Naive thymus-derived CD4-positive, alpha-beta T cell (primary cell): ENCODE measurements around the gene PYY. TPM values are rescaled to one million over a fixed set of nuclear protein-coding genes. Genes with fewer than 3 reads are reported as not detected.
A peak's percentile ranks its signal among the peaks of the same experiment; 100 is the strongest.

ENCODE experiments used
- ATAC-seq: fragments of 150-1000 bp; cut with Tn5 transposase; 2 replicates; pipeline ENCODE4 v1.10.0; 2021; ENCODE audit warnings: mild to moderate bottlenecking, moderate library complexity
- CTCF ChIA-PET: fragments of 350-600 bp; sonication (Branson Sonifier 250); formaldehyde crosslinking; loops from one replicate; lab custom pipeline; 2021; ENCODE audit warnings: antibody characterized with exemption; lab: Charles Lee
- POLR2A ChIA-PET: fragments of 350-600 bp; sonication (Branson Sonifier 250); formaldehyde crosslinking; loops from one replicate; lab custom pipeline; 2021; ENCODE audit warnings: antibody characterized with exemption, inconsistent platforms; lab: Charles Lee
- DNase-seq, 9 donors: peaks; one replicate each; pipeline versions ENCODE4 v3.0.0 to v3.0.0-alpha.2; 2020 to 2022; ENCODE audit warnings: mixed read lengths in 1 of 9
- H3K27ac ChIP-seq: one replicate; pipeline ENCODE4 v1.7.0; 2013; ENCODE audit warnings: mild to moderate bottlenecking, low read depth, low read length, moderate library complexity
- H3K27me3 ChIP-seq, 2 donors: one replicate each; pipeline ENCODE4 v1.7.0; 2013; ENCODE audit warnings: low read length in 2 of 2, mild to moderate bottlenecking in 2 of 2, moderate library complexity in 2 of 2; ENCODE audit not compliant: control insufficient read depth in 2 of 2, insufficient read depth in 2 of 2
- H3K36me3 ChIP-seq, 3 experiments: 1 replicate in 2 of 3; 2 replicates in 1 of 3; pipeline ENCODE4 v1.7.0; 2013; ENCODE audit warnings: low read length in 3 of 3, mild to moderate bottlenecking in 3 of 3, moderate library complexity in 1 of 3; ENCODE audit not compliant: insufficient read depth in 3 of 3, control insufficient read depth in 2 of 3
- H3K4me1 ChIP-seq, 2 donors: one replicate each; pipeline ENCODE4 v1.7.0; 2013; ENCODE audit warnings: low read length in 2 of 2, mild to moderate bottlenecking in 2 of 2, moderate library complexity in 1 of 2; ENCODE audit not compliant: control insufficient read depth in 2 of 2, insufficient read depth in 2 of 2
- H3K4me3 ChIP-seq: 2 replicates; pipeline ENCODE4 v1.7.0; 2013; ENCODE audit warnings: mild to moderate bottlenecking, low read length
- H3K9me3 ChIP-seq, 3 experiments: 1 replicate in 2 of 3; 2 replicates in 1 of 3; pipeline ENCODE4 v1.7.0; 2013; ENCODE audit warnings: low read length in 3 of 3; ENCODE audit not compliant: control insufficient read depth in 2 of 3
- H3K27ac Mint-ChIP-seq, 9 donors: one replicate each; pipeline ENCODE4 v1.8.0; 2020 to 2022; ENCODE audit warnings: mixed read lengths in 9 of 9, mild to moderate bottlenecking in 8 of 9, moderate library complexity in 5 of 9, inconsistent platforms in 2 of 9
- H3K27me3 Mint-ChIP-seq, 5 donors: one replicate each; pipeline ENCODE4 v1.8.0; 2021 to 2022; ENCODE audit warnings: mixed read lengths in 5 of 5, mild to moderate bottlenecking in 1 of 5
- H3K36me3 Mint-ChIP-seq, 5 donors: one replicate each; pipeline ENCODE4 v1.8.0; 2020 to 2022; ENCODE audit warnings: mixed read lengths in 5 of 5, mild to moderate bottlenecking in 3 of 5, inconsistent platforms in 1 of 5
- H3K4me1 Mint-ChIP-seq, 7 donors: one replicate each; pipeline ENCODE4 v1.8.0; 2020 to 2022; ENCODE audit warnings: mixed read lengths in 7 of 7, mild to moderate bottlenecking in 3 of 7, inconsistent platforms in 1 of 7
- H3K4me3 Mint-ChIP-seq, 10 donors: one replicate each; pipeline ENCODE4 v1.8.0; 2020 to 2022; ENCODE audit warnings: mild to moderate bottlenecking in 10 of 10, mixed read lengths in 10 of 10, moderate library complexity in 6 of 10, inconsistent platforms in 2 of 10
- H3K9me3 Mint-ChIP-seq, 11 donors: one replicate each; pipeline ENCODE4 v1.8.0; 2020 to 2022; ENCODE audit warnings: mixed read lengths in 11 of 11, mild to moderate bottlenecking in 4 of 11, inconsistent platforms in 1 of 11, moderate library complexity in 1 of 11
- intact Hi-C, 2 donors: fragments of 100-400 bp; cut with micrococcal nuclease; formaldehyde crosslinking; loops; one replicate each; pipeline ENCODE4 v1.15.1; 2023
- polyA plus RNA-seq, 2 donors: library from polyadenylated mRNA; unstranded; fragments of 300-500 nt; fragmentation: Illumina TruSeq; gene quantifications; one replicate each; pipeline ENCODE4 v1.2.3, GENCODE V29; 2021
- total RNA-seq, 6 experiments: library from RNA in 5 of 6; stranded (reverse) in 5 of 6; gene quantifications; 1 replicate in 5 of 6; 2 replicates in 1 of 6; pipeline ENCODE4 v1.2.3 and lab custom pipeline; 2021 to 2026

PYY gene
- total and polyA plus RNA-seq, 7 experiments from 2014 or later = not detected

- peak overlapping the region; percentile 6 to 84 (median 68) for H3K27ac Mint-ChIP-seq
- H3K27me3 Mint-ChIP-seq = peaks cover 0 to 11% (median 0%) of the 10 kb centered on the region in 5 donors
- no peaks in the 10 kb centered on the region for H3K36me3 Mint-ChIP-seq
- Histone ChIP-seq H3K4me1 (peaks cover 0 to 9% of the 10 kb centered on the region in 2 donors), H3K27me3 (no peaks in the 10 kb centered on the region), H3K27ac (peak overlapping the region; percentile 65), H3K36me3 (no peaks in the 10 kb centered on the region), H3K9me3 (no peaks in the 10 kb centered on the region), H3K4me3 (peak overlapping the region; percentile 65)
- intact Hi-C loops = loop anchor here in 1 of 2 donors (1.0 to 10.0 kb wide), 6 partner anchors 10 to 127 kb away; partner anchors contain the start of gene MPP2
- POLR2A ChIA-PET = interaction anchor here (0.6 to 1.3 kb wide), 4 partner anchors 8 to 29 kb away, joined by 3 to 5 read pairs (median 4); partner anchors contain the start of gene MPP2
- H3K4me3 Mint-ChIP-seq = peak overlapping the region; percentile 72 to 89 (median 83)
- peak; percentile 85 for ATAC-seq
- H3K4me1 Mint-ChIP-seq = peaks cover 10 to 28% (median 17%) of the 10 kb centered on the region in 7 donors
- peak; percentile 34 to 56 (median 46) for DNase-seq
- H3K9me3 Mint-ChIP-seq = peaks cover 0 to 1% (median 0%) of the 10 kb centered on the region in 11 donors
- CTCF ChIA-PET = interaction anchor here (0.6 to 1.9 kb wide), 7 partner anchors 9 to 508 kb away, joined by 3 to 8 read pairs (median 3); partner anchors contain the start of genes MPP2 and PPY
These were observed 36.3 kb downstream of the PYY start for GRCh38 chr17:43917348-43918025.

GRCh38 chr17:43917016-43917347 lies 36.8 kb downstream of the PYY start:
- Histone ChIP-seq H3K27me3 (no peaks in the 10 kb centered on the region), H3K27ac (peak overlapping the region; percentile 65), H3K4me3 (peak overlapping the region; percentile 65), H3K36me3 (no peaks in the 10 kb centered on the region), H3K4me1 (peaks cover 0 to 9% of the 10 kb centered on the region in 2 donors), H3K9me3 (no peaks in the 10 kb centered on the region)
- ATAC-seq (no peak), DNase-seq (no peak)
- H3K36me3 Mint-ChIP-seq = no peaks in the 10 kb centered on the region
- peak overlapping the region; percentile 72 to 89 (median 83) for H3K4me3 Mint-ChIP-seq
- H3K9me3 Mint-ChIP-seq = peaks cover 0 to 1% (median 0%) of the 10 kb centered on the region in 11 donors
- peak overlapping the region; percentile 6 to 84 (median 66) for H3K27ac Mint-ChIP-seq
- ChIA-PET POLR2A (interaction anchor here (0.9 to 1.3 kb wide), 2 partner anchors 10 to 30 kb away, joined by 3 to 5 read pairs; partner anchors contain the start of gene MPP2), CTCF (interaction anchor here (0.6 to 1.9 kb wide), 6 partner anchors 9 to 424 kb away, joined by 3 to 8 read pairs (median 4); partner anchors contain the start of genes MPP2 and PPY)
- H3K4me1 Mint-ChIP-seq = peaks cover 10 to 28% (median 17%) of the 10 kb centered on the region in 7 donors
- peaks cover 0 to 11% (median 0%) of the 10 kb centered on the region in 5 donors for H3K27me3 Mint-ChIP-seq
- intact Hi-C loops = loop anchor here in 1 of 2 donors (1.0 to 10.0 kb wide), 6 partner anchors 10 to 128 kb away; partner anchors contain the start of gene MPP2

- no peak overlapping the region for H3K4me3 ChIP-seq
- Mint-ChIP-seq H3K27me3 (peaks cover 0 to 11% (median 0%) of the 10 kb centered on the region in 5 donors), H3K4me1 (peaks cover 10 to 28% (median 17%) of the 10 kb centered on the region in 7 donors), H3K4me3 (peak overlapping the region in 9 of 10 donors; percentile 72 to 89 (median 83)), H3K36me3 (no peaks in the 10 kb centered on the region), H3K27ac (peak overlapping the region in 7 of 9 donors; percentile 3 to 77 (median 46)), H3K9me3 (peaks cover 0 to 1% (median 0%) of the 10 kb centered on the region in 11 donors)
- intact Hi-C loops = loop anchor here in 1 of 2 donors (10.0 kb wide), 1 partner anchor 128 kb away; no protein-coding TSS in a partner anchor
- ATAC-seq = no peak
- no peak for DNase-seq
- ChIA-PET POLR2A (interaction anchor here (1.2 to 1.3 kb wide), 2 partner anchors 10 to 12 kb away, joined by 4 to 5 read pairs; partner anchors contain the start of gene MPP2), CTCF (interaction anchor here (2.7 kb wide), 1 partner anchor 28 kb away, joined by 12 read pairs; no protein-coding TSS in a partner anchor)
- H3K27me3 ChIP-seq = no peaks in the 10 kb centered on the region
- no peaks in the 10 kb centered on the region for H3K9me3 ChIP-seq
- H3K4me1 ChIP-seq = peaks cover 0 to 9% of the 10 kb centered on the region in 2 donors
- no peaks in the 10 kb centered on the region for H3K36me3 ChIP-seq
- H3K27ac ChIP-seq = no peak overlapping the region
These were observed 37.4 kb downstream of the PYY start for GRCh38 chr17:43916385-43916784.

GRCh38 chr17:43915559-43915958 lies 38.2 kb downstream of the PYY start:
- no peak for DNase-seq
- H3K27ac ChIP-seq = no peak overlapping the region
- Mint-ChIP-seq H3K4me3 (peak overlapping the region in 1 of 10 donors; percentile 30), H3K27me3 (peaks cover 0 to 11% (median 0%) of the 10 kb centered on the region in 5 donors), H3K36me3 (no peaks in the 10 kb centered on the region), H3K4me1 (peaks cover 10 to 28% (median 16%) of the 10 kb centered on the region in 7 donors), H3K27ac (no peak overlapping the region), H3K9me3 (peaks cover 0 to 1% (median 0%) of the 10 kb centered on the region in 11 donors)
- H3K36me3 ChIP-seq = no peaks in the 10 kb centered on the region
- intact Hi-C loops = loop anchor here in 1 of 2 donors (10.0 kb wide), 1 partner anchor 129 kb away; no protein-coding TSS in a partner anchor
- peaks cover 0 to 9% of the 10 kb centered on the region in 2 donors for H3K4me1 ChIP-seq
- no peak for ATAC-seq
- no peak overlapping the region for H3K4me3 ChIP-seq
- no peaks in the 10 kb centered on the region for H3K27me3 ChIP-seq
- H3K9me3 ChIP-seq = no peaks in the 10 kb centered on the region
- ChIA-PET POLR2A (interaction anchor here (1.2 kb wide), 1 partner anchor 13 kb away, joined by 4 read pairs; no protein-coding TSS in a partner anchor), CTCF (interaction anchor here (2.7 kb wide), 1 partner anchor 28 kb away, joined by 12 read pairs; no protein-coding TSS in a partner anchor)

- ChIA-PET CTCF (interaction anchor here (0.5 to 2.7 kb wide), 8 partner anchors 11 to 430 kb away, joined by 3 to 12 read pairs (median 3); no protein-coding TSS in a partner anchor), POLR2A (interaction anchor here (1.0 kb wide), 1 partner anchor 11 kb away, joined by 3 read pairs; no protein-coding TSS in a partner anchor)
- ATAC-seq (no peak), DNase-seq (no peak)
- Mint-ChIP-seq H3K4me1 (peaks cover 10 to 28% (median 15%) of the 10 kb centered on the region in 7 donors), H3K36me3 (no peaks in the 10 kb centered on the region), H3K9me3 (peaks cover 0 to 1% (median 0%) of the 10 kb centered on the region in 11 donors), H3K27me3 (peaks cover 0 to 17% (median 0%) of the 10 kb centered on the region in 5 donors), H3K27ac (no peak overlapping the region), H3K4me3 (no peak overlapping the region)
- no peaks in the 10 kb centered on the region for H3K9me3 ChIP-seq
- H3K27me3 ChIP-seq = no peaks in the 10 kb centered on the region
- intact Hi-C loops = loop anchor here in 1 of 2 donors (10.0 kb wide), 1 partner anchor 130 kb away; no protein-coding TSS in a partner anchor
- no peak overlapping the region for H3K27ac ChIP-seq
- peaks cover 0 to 9% of the 10 kb centered on the region in 2 donors for H3K4me1 ChIP-seq
- H3K36me3 ChIP-seq = no peaks in the 10 kb centered on the region
- H3K4me3 ChIP-seq = no peak overlapping the region
These were observed 39.3 kb downstream of the PYY start for GRCh38 chr17:43914451-43914850.

- Histone ChIP-seq H3K9me3 (no peaks in the 10 kb centered on the region), H3K27ac (no peak overlapping the region), H3K36me3 (no peaks in the 10 kb centered on the region), H3K27me3 (no peaks in the 10 kb centered on the region), H3K4me1 (peaks cover 0 to 9% of the 10 kb centered on the region in 2 donors), H3K4me3 (no peak overlapping the region)
- no peak overlapping the region for H3K4me3 Mint-ChIP-seq
- DNase-seq (no peak), ATAC-seq (no peak)
- intact Hi-C loops = loop anchor here in 1 of 2 donors (10.0 kb wide), 1 partner anchor 131 kb away; no protein-coding TSS in a partner anchor
- H3K4me1 Mint-ChIP-seq = peaks cover 8 to 23% (median 14%) of the 10 kb centered on the region in 7 donors
- H3K27ac Mint-ChIP-seq = no peak overlapping the region
- no peaks in the 10 kb centered on the region for H3K9me3 Mint-ChIP-seq
- CTCF ChIA-PET = interaction anchor here (0.6 to 2.7 kb wide), 6 partner anchors 15 to 796 kb away, joined by 3 to 12 read pairs (median 4); no protein-coding TSS in a partner anchor
- no peaks in the 10 kb centered on the region for H3K36me3 Mint-ChIP-seq
- H3K27me3 Mint-ChIP-seq = peaks cover 0 to 18% (median 0%) of the 10 kb centered on the region in 5 donors
- POLR2A ChIA-PET = interaction anchor here (1.0 kb wide), 1 partner anchor 12 kb away, joined by 3 read pairs; no protein-coding TSS in a partner anchor
These were observed 40.2 kb downstream of the PYY start for GRCh38 chr17:43913584-43913983.
